Measurements from ENCODE around the gene CC2D2A.

DNA sequence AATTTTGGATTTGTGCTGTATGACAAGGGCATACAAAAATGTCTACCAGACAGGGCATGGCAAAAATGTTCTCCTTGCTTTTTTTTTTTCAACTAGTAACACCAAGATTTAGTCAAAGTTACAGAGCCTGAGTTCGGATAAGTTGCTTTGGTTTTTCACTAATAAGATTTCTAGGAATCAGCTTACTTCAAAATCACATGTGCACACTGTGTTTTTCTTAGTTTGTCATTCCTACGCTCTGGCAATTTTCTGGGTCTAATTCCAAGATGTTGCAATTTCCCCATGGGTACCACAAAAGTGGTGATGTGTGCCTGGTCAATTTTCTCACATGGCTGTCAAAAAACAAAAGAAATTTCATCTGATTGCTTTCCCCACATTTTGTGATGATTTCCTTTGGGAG, 35.6 kb upstream of the CC2D2A start:
- TF ChIP-seq, protein P1, sequence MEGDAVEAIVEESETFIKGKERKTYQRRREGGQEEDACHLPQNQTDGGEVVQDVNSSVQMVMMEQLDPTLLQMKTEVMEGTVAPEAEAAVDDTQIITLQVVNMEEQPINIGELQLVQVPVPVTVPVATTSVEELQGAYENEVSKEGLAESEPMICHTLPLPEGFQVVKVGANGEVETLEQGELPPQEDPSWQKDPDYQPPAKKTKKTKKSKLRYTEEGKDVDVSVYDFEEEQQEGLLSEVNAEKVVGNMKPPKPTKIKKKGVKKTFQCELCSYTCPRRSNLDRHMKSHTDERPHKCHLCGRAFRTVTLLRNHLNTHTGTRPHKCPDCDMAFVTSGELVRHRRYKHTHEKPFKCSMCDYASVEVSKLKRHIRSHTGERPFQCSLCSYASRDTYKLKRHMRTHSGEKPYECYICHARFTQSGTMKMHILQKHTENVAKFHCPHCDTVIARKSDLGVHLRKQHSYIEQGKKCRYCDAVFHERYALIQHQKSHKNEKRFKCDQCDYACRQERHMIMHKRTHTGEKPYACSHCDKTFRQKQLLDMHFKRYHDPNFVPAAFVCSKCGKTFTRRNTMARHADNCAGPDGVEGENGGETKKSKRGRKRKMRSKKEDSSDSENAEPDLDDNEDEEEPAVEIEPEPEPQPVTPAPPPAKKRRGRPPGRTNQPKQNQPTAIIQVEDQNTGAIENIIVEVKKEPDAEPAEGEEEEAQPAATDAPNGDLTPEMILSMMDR (IDR thresholded peaks at IDR 0.05), result no peak
- TF ChIP-seq POLR2AphosphoS5 (IDR thresholded peaks at IDR 0.05) (no peak), EP300 (IDR thresholded peaks at IDR 0.05) (no peak), POLR2A (IDR thresholded peaks at IDR 0.05) (no peak)
